Measurements from ENCODE around the gene GALNS. TPM values are rescaled to one million over a fixed set of nuclear protein-coding genes. Genes with fewer than 3 reads are reported as not detected.
A peak's percentile ranks its signal among the peaks of the same experiment; 100 is the strongest.

GALNS gene
- total and polyA plus RNA-seq, 2 of the 4 experiments (the other 2 are of a cell fraction) = 7.2 to 32.5 TPM

DNA sequence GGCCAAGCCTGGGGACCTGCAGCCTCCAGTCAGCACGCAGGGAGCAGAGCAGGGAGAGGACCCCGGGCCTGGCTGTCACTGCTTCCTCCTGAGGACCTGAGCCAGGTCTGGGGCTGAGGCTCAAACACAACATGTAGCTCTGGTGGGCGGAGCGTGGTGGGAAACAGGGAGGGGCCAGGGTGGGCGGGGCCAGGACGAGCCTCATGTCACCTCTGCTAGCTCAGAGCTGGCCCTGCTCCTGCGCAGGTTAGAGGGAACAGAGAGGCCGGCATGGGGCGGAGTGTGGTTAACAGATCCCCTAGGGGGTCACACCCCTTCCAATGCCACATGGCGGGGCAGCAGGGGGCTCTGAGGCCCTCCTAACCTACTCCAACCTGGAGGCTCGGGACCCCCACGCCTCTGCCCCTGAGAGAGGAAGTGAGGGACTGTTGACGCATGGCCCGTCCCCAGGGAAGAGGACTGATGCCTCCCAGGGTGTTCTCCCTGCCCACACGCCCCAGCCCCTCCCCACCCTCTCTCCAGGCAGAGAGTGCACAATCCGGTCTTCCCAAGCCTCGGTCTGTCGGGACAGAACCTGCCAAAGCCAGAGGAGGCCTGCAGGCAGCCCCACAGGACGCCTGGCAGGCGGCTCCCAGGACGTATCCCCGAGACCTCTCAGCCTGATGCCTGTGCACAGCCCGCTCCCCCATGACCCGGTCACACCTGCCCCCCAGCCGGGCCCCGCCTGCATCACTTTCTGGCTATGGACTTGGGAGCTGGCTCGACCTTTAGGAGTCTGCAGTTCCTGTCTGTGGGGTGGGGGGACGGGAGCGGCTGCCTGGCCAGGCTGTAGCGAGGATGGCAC, 86.9 kb downstream of the GALNS start (continued):
- TF ChIP-seq RFX5 (IDR thresholded peaks at IDR 0.05; ENCODE audit: low read depth, low read length) (no peak), CEBPB (IDR thresholded peaks at IDR 0.05; ENCODE audit: low read depth, low read length) (no peak)

- peak; percentile 57 for DNase-seq
- WGBS, 2 experiments (ENCODE audit: extremely low coverage in 2 of 2, insufficient read length in 1 of 2) = 16% methylated on average over 12 of the region's 24 CpGs; no CpG with 5 or more reads in 1 of the 2 experiments
- H3K18ac ChIP-seq (ENCODE audit: low read depth, low read length) = peak overlapping the region; percentile 9; the same call in 1 of the 2 replicates
- in situ Hi-C loops (cut with MboI; ENCODE audit: low sequenced_read_pairs) (no loop called here), dilution Hi-C loops (cut with HindIII; ENCODE audit: low sequenced_read_pairs, unreplicated experiment) (no loop called here), intact Hi-C loops (cut with micrococcal nuclease) (no loop called here)
- peak overlapping the region; percentile 74 for H2AK9ac ChIP-seq (replicated peaks; ENCODE audit: low read depth, low read length, poor library complexity)
- H3K56ac ChIP-seq (ENCODE audit: extremely low read depth, insufficient read depth, low read length) = no peak overlapping the region
- TF ChIP-seq SMC3 (IDR thresholded peaks at IDR 0.05; ENCODE audit: low read depth, low read length) (no peak), USF2 (IDR thresholded peaks at IDR 0.05; ENCODE audit: low read depth, low read length) (no peak), MAFK (IDR thresholded peaks at IDR 0.05; ENCODE audit: low read depth, low read length) (no peak), CEBPB (IDR thresholded peaks at IDR 0.05; ENCODE audit: low read depth, low read length) (0 out of 2 replicates have a peak, but pooled peaks have one; percentile 12)
- peak overlapping the region; percentile 40 for H2AFZ ChIP-seq (replicated peaks; ENCODE audit: low read length, poor library complexity)
- H3K14ac ChIP-seq (replicated peaks; ENCODE audit: low read depth, low read length) = peak overlapping the region; percentile 25
- peak overlapping the region; percentile 50 for H2BK5ac ChIP-seq (ENCODE audit: low read depth, low read length, poor library complexity, severe bottlenecking)
- H3K79me1 ChIP-seq (ENCODE audit: low read depth in 1 of 2, low read length in 2 of 2) = peaks cover 10 to 91% of the 10 kb centered on the region in 2 experiments
- peaks cover 8% of the 10 kb centered on the region for H3K36me3 ChIP-seq (ENCODE audit: control insufficient read depth, insufficient read depth, low read length)
- no peak overlapping the region for H2BK20ac ChIP-seq (ENCODE audit: low read depth, low read length)
- H3K23ac ChIP-seq (ENCODE audit: low read depth, low read length) = no peak overlapping the region
- peaks cover 96% of the 10 kb centered on the region for H4K20me1 ChIP-seq (ENCODE audit: insufficient read depth, low read length)
- peak overlapping the region; percentile 89 for H2AK5ac ChIP-seq (ENCODE audit: low read depth, low read length)
- H3K9me1 ChIP-seq (ENCODE audit: insufficient read depth, low read length) = peaks cover 46% of the 10 kb centered on the region
- peak overlapping the region; percentile 10; the same call in 1 of the 2 replicates for H2BK120ac ChIP-seq (ENCODE audit: low read depth, low read length)
- POLR2A ChIA-PET (ENCODE audit: unreplicated experiment) = interaction anchor here (0.7 kb wide), 1 partner anchor 294 kb away, joined by 3 read pairs; no protein-coding TSS in a partner anchor
- no peak overlapping the region; the same call in 2 of the 3 replicates for H2BK15ac ChIP-seq (ENCODE audit: low read depth, low read length)
- CTCF ChIA-PET = interaction anchor here (1.3 to 1.5 kb wide), 2 partner anchors 9 to 30 kb away, joined by 3 to 4 read pairs; no protein-coding TSS in a partner anchor
- H3K4me3 ChIP-seq (ENCODE audit: insufficient read depth, low read depth, low read length) = no peak overlapping the region
- H3K9me3 ChIP-seq (ENCODE audit: control insufficient read depth, insufficient read depth, low read length) = no peaks in the 10 kb centered on the region
- H3K27ac ChIP-seq (ENCODE audit: insufficient read depth, low read length) = peak overlapping the region; percentile 67
- H3K4ac ChIP-seq (ENCODE audit: low read depth, low read length) = peak overlapping the region; percentile 71
- peak overlapping the region in 1 of 2 experiments; percentile 65; a peak in 1 of 4 replicates for H4K8ac ChIP-seq (ENCODE audit: low read depth in 2 of 2, low read length in 2 of 2)
- H3K9ac ChIP-seq (ENCODE audit: low read depth, low read length) = no peak overlapping the region
- H3K4me2 ChIP-seq (ENCODE audit: low read depth, low read length) = peak overlapping the region; percentile 42
- no peaks in the 10 kb centered on the region for H3K27me3 ChIP-seq (ENCODE audit: control insufficient read depth, insufficient read depth, low read length)
- peak; percentile 5 for ATAC-seq (ENCODE audit: low read depth)
- H4K91ac ChIP-seq (ENCODE audit: insufficient read depth, low read depth, low read length) = no peak overlapping the region; the same call in 1 of the 2 replicates
- H3K4me1 ChIP-seq (ENCODE audit: control insufficient read depth, insufficient read depth, low read length) = peaks cover 59% of the 10 kb centered on the region
- BruUV-seq (replicated peaks) = no TSS peak
- peak overlapping the region; percentile 43 for H4K5ac ChIP-seq (ENCODE audit: low read depth, low read length)
Measured at GRCh38 chr16:88768071-88768783, 88.5 kb downstream of the GALNS start.

Measured in IMR-90 (cell line).